ENCODE results near the gene NAALADL2.
"Not testable (repeated sequence)": the region's sequence is repeated elsewhere in the genome, so short reads cannot be mapped to it uniquely, and the experiment has no call there.

Gene NAALADL2

GRCh38 chr3:175573226-175573625 is 714.1 kb downstream of the NAALADL2 start:
- DNase-seq (ENCODE audit: low read depth in 2 of 2), result no peak

- DNase-seq (ENCODE audit: low read depth in 2 of 2), result no peak
These were observed 721.2 kb downstream of the NAALADL2 start for GRCh38 chr3:175580318-175580717.

GRCh38 chr3:175585898-175586297 is 726.8 kb downstream of the NAALADL2 start:
- DNase-seq (ENCODE audit: low read depth in 2 of 2), result no peak

GRCh38 chr3:175590745-175591144 is 731.6 kb downstream of the NAALADL2 start:
- no peak for DNase-seq (ENCODE audit: low read depth in 2 of 2)

- no peak for DNase-seq (ENCODE audit: low read depth in 2 of 2)
These were observed 732.2 kb downstream of the NAALADL2 start for GRCh38 chr3:175591375-175591774.

GRCh38 chr3:175593331-175593730 is 734.2 kb downstream of the NAALADL2 start:
- no peak for DNase-seq (ENCODE audit: low read depth in 2 of 2)

GRCh38 chr3:175598740-175599139 is 739.6 kb downstream of the NAALADL2 start:
- no peak for DNase-seq (ENCODE audit: low read depth in 2 of 2)

- DNase-seq (ENCODE audit: low read depth in 2 of 2), result no peak
These were observed 742.4 kb downstream of the NAALADL2 start for GRCh38 chr3:175601521-175601920.

GRCh38 chr3:175605851-175606250 is 746.7 kb downstream of the NAALADL2 start:
- DNase-seq (ENCODE audit: low read depth in 2 of 2), result no peak

GRCh38 chr3:175606650-175607318 is 747.6 kb downstream of the NAALADL2 start:
- DNase-seq (ENCODE audit: low read depth in 2 of 2), result no peak

- DNase-seq (ENCODE audit: low read depth in 2 of 2), result no peak
These were observed 749.2 kb downstream of the NAALADL2 start for GRCh38 chr3:175608356-175608755.

GRCh38 chr3:175608911-175609310 is 749.8 kb downstream of the NAALADL2 start:
- no peak for DNase-seq (ENCODE audit: low read depth in 2 of 2)

- DNase-seq (ENCODE audit: low read depth in 2 of 2), result no peak
These were observed 753.5 kb downstream of the NAALADL2 start for GRCh38 chr3:175612487-175613196.

GRCh38 chr3:175614107-175614506 is 755.0 kb downstream of the NAALADL2 start:
- DNase-seq (ENCODE audit: low read depth in 2 of 2), result not testable (repeated sequence)

GRCh38 chr3:175617247-175617646 is 758.1 kb downstream of the NAALADL2 start:
- DNase-seq (ENCODE audit: low read depth in 2 of 2), result no peak

- no peak for DNase-seq (ENCODE audit: low read depth in 2 of 2)
These were observed 760.2 kb downstream of the NAALADL2 start for GRCh38 chr3:175619369-175619768.

GRCh38 chr3:175620093-175620492 is 761.0 kb downstream of the NAALADL2 start:
- no peak for DNase-seq (ENCODE audit: low read depth in 2 of 2)

- DNase-seq (ENCODE audit: low read depth in 2 of 2), result no peak
These were observed 761.4 kb downstream of the NAALADL2 start for GRCh38 chr3:175620532-175620931.

GRCh38 chr3:175640958-175641357 is 781.8 kb downstream of the NAALADL2 start:
- DNase-seq (ENCODE audit: low read depth in 2 of 2), result no peak

GRCh38 chr3:175646865-175647264 is 787.7 kb downstream of the NAALADL2 start:
- DNase-seq (ENCODE audit: low read depth in 2 of 2), result no peak

- DNase-seq (ENCODE audit: low read depth in 2 of 2), result no peak
These were observed 789.8 kb downstream of the NAALADL2 start for GRCh38 chr3:175648899-175649298.

GRCh38 chr3:175651716-175652115 is 792.6 kb downstream of the NAALADL2 start:
- no peak for DNase-seq (ENCODE audit: low read depth in 2 of 2)

- DNase-seq (ENCODE audit: low read depth in 2 of 2), result no peak
These were observed 796.2 kb downstream of the NAALADL2 start for GRCh38 chr3:175655351-175655750.

All from activated CD8-positive, alpha-beta memory T cell treated with anti-CD3 and anti-CD28 coated beads for 4 hours (primary cell).